HepG2 (cell line): ENCODE data around the gene SPACA4. TPM values are rescaled to one million over a fixed set of nuclear protein-coding genes. Genes with fewer than 3 reads are reported as not detected.

Experiments
- AKNA ChIP-seq: sonication (generic); formaldehyde crosslinking; IDR thresholded peaks from 2 replicates; pipeline ENCODE4 v1.4.0; 2020; ENCODE audit warnings: missing genetic modification reagents, borderline replicate concordance
- ATRX ChIP-seq: sonication (generic); formaldehyde crosslinking; IDR thresholded peaks from 2 replicates; pipeline ENCODE4 v1.4.0; 2020; ENCODE audit warnings: missing genetic modification reagents, borderline replicate concordance
- CBFB ChIP-seq: sonication (generic); formaldehyde crosslinking; IDR thresholded peaks from 2 replicates; pipeline ENCODE4 v1.4.0; 2020; ENCODE audit warnings: missing genetic modification reagents
- FOXP4 ChIP-seq: sonication (generic); formaldehyde crosslinking; IDR thresholded peaks from 2 replicates; pipeline ENCODE4 v1.4.0; 2020; ENCODE audit warnings: missing genetic modification reagents
- HNF1B ChIP-seq: sonication (generic); formaldehyde crosslinking; IDR thresholded peaks from 2 replicates; pipeline ENCODE4 v1.5.1; 2020; ENCODE audit warnings: mild to moderate bottlenecking, moderate library complexity, missing genetic modification reagents
- NONO ChIP-seq, 2 experiments: fragments of 450-650 bp in 1 of 2; sonication (generic) in 1 of 2; formaldehyde crosslinking in 1 of 2; IDR thresholded peaks in 1 of 2; conservative IDR thresholded peaks in 1 of 2; 2 replicates each; pipeline versions ENCODE4 v1.6.1 to v1.8.0; 2017 to 2022; ENCODE audit warnings: mild to moderate bottlenecking in 1 of 2, missing genetic modification reagents in 1 of 2, moderate library complexity in 1 of 2
- NR2F2 ChIP-seq: IDR thresholded peaks from 2 replicates; pipeline ENCODE4 v1.6.1; 2012; ENCODE audit warnings: low read depth, inconsistent platforms, borderline replicate concordance
- RARA ChIP-seq: IDR thresholded peaks from 2 replicates; pipeline ENCODE4 v1.6.1; 2016; ENCODE audit warnings: missing genetic modification reagents, missing compliant biosample characterization
- ZBTB7B ChIP-seq: sonication (generic); formaldehyde crosslinking; IDR thresholded peaks from 2 replicates; pipeline ENCODE4 v1.4.0; 2020; ENCODE audit warnings: missing genetic modification reagents
- ZFX ChIP-seq: sonication (generic); formaldehyde crosslinking; IDR thresholded peaks from 2 replicates; pipeline ENCODE4 v1.4.0; 2020; ENCODE audit warnings: mild to moderate bottlenecking, low read depth, missing genetic modification reagents, moderate library complexity
- ZNF260 ChIP-seq: sonication (generic); formaldehyde crosslinking; IDR thresholded peaks from 2 replicates; pipeline ENCODE4 v1.4.0; 2020; ENCODE audit warnings: missing genetic modification reagents, low read depth, mild to moderate bottlenecking, borderline replicate concordance
- ZNF547 ChIP-seq: sonication (generic); formaldehyde crosslinking; IDR thresholded peaks from 2 replicates; pipeline ENCODE4 v1.5.1; 2020; ENCODE audit warnings: mild to moderate bottlenecking, missing genetic modification reagents
- ZNF557 ChIP-seq: sonication (generic); formaldehyde crosslinking; IDR thresholded peaks from 2 replicates; pipeline ENCODE4 v1.4.0; 2020; ENCODE audit warnings: missing genetic modification reagents
- ZNF746 ChIP-seq: sonication (generic); formaldehyde crosslinking; IDR thresholded peaks from 2 replicates; pipeline ENCODE4 v1.8.0; 2022; ENCODE audit warnings: mild to moderate bottlenecking, missing genetic modification reagents
- polyA plus RNA-seq, 8 experiments: library from polyadenylated mRNA; depleted of rRNA in 3 of 8; stranded (reverse) in 7 of 8; unstranded in 1 of 8; fragments of >200 nt; fragmentation: Illumina TruSeq in 4 of 8; extraction: Trizol in 4 of 8; gene quantifications; 2 replicates each; pipeline versions ENCODE4 v1.2.1 to v1.2.3, GENCODE V29; 2011 to 2016; ENCODE audit warnings: low read depth in 4 of 8, missing spikeins in 1 of 8, mixed read lengths in 1 of 8; ENCODE audit not compliant: insufficient read depth in 1 of 8
- total RNA-seq, 5 experiments: library from RNA; depleted of rRNA; stranded (reverse); fragments of >200 nt; fragmentation: Illumina TruSeq; extraction: Trizol; gene quantifications; 2 replicates each; pipeline ENCODE4 v1.2.3, GENCODE V29; 2016; ENCODE audit warnings: low read depth in 1 of 5
- TF ChIP-seq, protein P1 (sequence below): sonication (generic); formaldehyde crosslinking; IDR thresholded peaks from 2 replicates; pipeline ENCODE4 v1.4.0; 2020; ENCODE audit warnings: missing genetic modification reagents, borderline replicate concordance

The SPACA4 gene
- total and polyA plus RNA-seq, 2 of the 13 experiments (the other 11 are each of a cell fraction or from before 2014, with no cell fraction given), result not detected

- no peak for TF ChIP-seq ZNF260 (CRISPR knock-in tag)
- TF ChIP-seq ZNF547 (CRISPR knock-in tag), result no peak
- TF ChIP-seq ATRX, result no peak
- TF ChIP-seq FOXP4 (CRISPR knock-in tag), result peak; percentile 68
- TF ChIP-seq CBFB (CRISPR knock-in tag), result no peak
- TF ChIP-seq HNF1B, result peak; percentile 69; the same call in 1 of the 2 replicates
- peak; percentile 95 for TF ChIP-seq RARA (CRISPR knock-in tag)
- TF ChIP-seq NR2F2, result no peak
- TF ChIP-seq ZNF557 (CRISPR knock-in tag), result no peak
- no peak for TF ChIP-seq AKNA (CRISPR knock-in tag)
- TF ChIP-seq ZBTB7B, result peak; percentile 52
- TF ChIP-seq NONO (IDR thresholded peaks at IDR 0.05), result no peak
- TF ChIP-seq NONO (CRISPR knock-in tag; conservative IDR thresholded peaks at IDR 0.05), result peak; percentile 70; the same call in 1 of the 2 replicates
- TF ChIP-seq, protein P1, sequence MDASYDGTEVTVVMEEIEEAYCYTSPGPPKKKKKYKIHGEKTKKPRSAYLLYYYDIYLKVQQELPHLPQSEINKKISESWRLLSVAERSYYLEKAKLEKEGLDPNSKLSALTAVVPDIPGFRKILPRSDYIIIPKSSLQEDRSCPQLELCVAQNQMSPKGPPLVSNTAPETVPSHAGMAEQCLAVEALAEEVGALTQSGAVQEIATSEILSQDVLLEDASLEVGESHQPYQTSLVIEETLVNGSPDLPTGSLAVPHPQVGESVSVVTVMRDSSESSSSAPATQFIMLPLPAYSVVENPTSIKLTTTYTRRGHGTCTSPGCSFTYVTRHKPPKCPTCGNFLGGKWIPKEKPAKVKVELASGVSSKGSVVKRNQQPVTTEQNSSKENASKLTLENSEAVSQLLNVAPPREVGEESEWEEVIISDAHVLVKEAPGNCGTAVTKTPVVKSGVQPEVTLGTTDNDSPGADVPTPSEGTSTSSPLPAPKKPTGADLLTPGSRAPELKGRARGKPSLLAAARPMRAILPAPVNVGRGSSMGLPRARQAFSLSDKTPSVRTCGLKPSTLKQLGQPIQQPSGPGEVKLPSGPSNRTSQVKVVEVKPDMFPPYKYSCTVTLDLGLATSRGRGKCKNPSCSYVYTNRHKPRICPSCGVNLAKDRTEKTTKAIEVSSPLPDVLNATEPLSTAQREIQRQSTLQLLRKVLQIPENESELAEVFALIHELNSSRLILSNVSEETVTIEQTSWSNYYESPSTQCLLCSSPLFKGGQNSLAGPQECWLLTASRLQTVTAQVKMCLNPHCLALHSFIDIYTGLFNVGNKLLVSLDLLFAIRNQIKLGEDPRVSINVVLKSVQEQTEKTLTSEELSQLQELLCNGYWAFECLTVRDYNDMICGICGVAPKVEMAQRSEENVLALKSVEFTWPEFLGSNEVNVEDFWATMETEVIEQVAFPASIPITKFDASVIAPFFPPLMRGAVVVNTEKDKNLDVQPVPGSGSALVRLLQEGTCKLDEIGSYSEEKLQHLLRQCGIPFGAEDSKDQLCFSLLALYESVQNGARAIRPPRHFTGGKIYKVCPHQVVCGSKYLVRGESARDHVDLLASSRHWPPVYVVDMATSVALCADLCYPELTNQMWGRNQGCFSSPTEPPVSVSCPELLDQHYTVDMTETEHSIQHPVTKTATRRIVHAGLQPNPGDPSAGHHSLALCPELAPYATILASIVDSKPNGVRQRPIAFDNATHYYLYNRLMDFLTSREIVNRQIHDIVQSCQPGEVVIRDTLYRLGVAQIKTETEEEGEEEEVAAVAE, result peak; percentile 76; the same call in 1 of the 2 replicates
- peak; percentile 93 for TF ChIP-seq ZNF746 (CRISPR knock-in tag)
- peak; percentile 79 for TF ChIP-seq ZFX (CRISPR knock-in tag)
Measured at GRCh38 chr19:48634424-48635262, 28.1 kb downstream of the SPACA4 start (continued).
